Erythroblast (primary cell): ENCODE measurements around the gene DOCK3.

Experiments
- GATA1 ChIP-seq: IDR thresholded peaks from 2 replicates; pipeline ENCODE4 v1.6.1; 2011; ENCODE audit warnings: low read depth, mild to moderate bottlenecking, control low read depth, low read length, moderate library complexity
- POLR2A ChIP-seq: IDR thresholded peaks from 2 replicates; pipeline ENCODE4 v1.6.1; 2011; ENCODE audit warnings: mild to moderate bottlenecking, low read length

DNA sequence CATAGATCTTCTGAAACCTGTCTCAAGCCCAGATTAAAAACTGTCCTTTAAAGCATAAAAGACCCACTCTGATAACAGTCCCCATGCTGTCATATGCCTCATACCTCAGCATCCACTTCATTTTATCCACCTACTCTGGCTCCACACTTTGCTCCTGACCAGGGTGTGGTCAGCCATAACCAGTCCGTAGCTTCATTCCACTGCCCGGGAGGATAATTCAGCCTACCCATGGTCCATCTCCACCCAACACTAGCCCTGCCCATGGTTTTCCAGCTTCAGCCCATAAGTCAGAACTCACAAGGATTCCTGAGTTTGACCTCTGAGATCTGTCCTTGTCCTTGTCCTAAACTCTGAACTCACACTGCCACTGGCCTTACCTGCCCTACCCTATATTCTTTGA, 448.2 kb downstream of the DOCK3 start:
- TF ChIP-seq POLR2A (no peak), GATA1 (no peak)
